ENCODE results near the gene EPN1. TPM values are rescaled to one million over a fixed set of nuclear protein-coding genes. Genes with fewer than 3 reads are reported as not detected.

The EPN1 gene

Small RNAs within 50 kb of the gene (small RNA-seq; reads per million reads assigned to genes)
- gene AC010525.2 (ENCODE audit: low read depth) = not detected

Measured in mesenchymal stem cell (in vitro differentiated cells and primary cell).